Fibroblast of lung (primary cell): ENCODE measurements around the gene CHMP4A. TPM values are rescaled to one million over a fixed set of nuclear protein-coding genes. Genes with fewer than 3 reads are reported as not detected.

Experiments used
- DNase-seq, 2 donors: peaks; one replicate each; pipeline versions ENCODE4 v3.0.0 to v3.0.0-alpha.2; 2010; ENCODE audit warnings: low read depth in 2 of 2
- H2AFZ ChIP-seq: 2 replicates; pipeline ENCODE4 v1.5.1; 2012; ENCODE audit warnings: low read length, control low read depth, inconsistent platforms
- H3K27ac ChIP-seq: 2 replicates; pipeline ENCODE4 v1.5.1; 2011; ENCODE audit warnings: low read length, control low read depth; ENCODE audit not compliant: insufficient read depth
- H3K27me3 ChIP-seq: 2 replicates; pipeline ENCODE4 v1.5.1; 2011; ENCODE audit warnings: mild to moderate bottlenecking, low read length; ENCODE audit not compliant: control insufficient read depth, insufficient read depth
- H3K36me3 ChIP-seq: 2 replicates; pipeline ENCODE4 v1.5.1; 2011; ENCODE audit warnings: low read length; ENCODE audit not compliant: control insufficient read depth, insufficient read depth
- H3K4me1 ChIP-seq: 2 replicates; pipeline ENCODE4 v1.5.1; 2011; ENCODE audit warnings: low read length; ENCODE audit not compliant: control insufficient read depth, insufficient read depth; ENCODE audit errors: extremely low read depth
- H3K4me2 ChIP-seq: 2 replicates; pipeline ENCODE4 v1.5.1; 2011; ENCODE audit warnings: low read length, control low read depth; ENCODE audit not compliant: insufficient read depth; ENCODE audit errors: extremely low read depth
- H3K4me3 ChIP-seq, 4 experiments: fragments of 200-600 bp in 1 of 4; sonication (generic) in 1 of 4; replicated peaks in 1 of 4; 2 replicates each; pipeline ENCODE4 v1.5.1; 2011 to 2016; ENCODE audit warnings: low read length in 4 of 4, low read depth in 3 of 4, mild to moderate bottlenecking in 3 of 4, control low read depth in 2 of 4, inconsistent platforms in 1 of 4, mixed read lengths in 1 of 4; ENCODE audit not compliant: insufficient read depth in 1 of 4; ENCODE audit errors: control extremely low read depth in 1 of 4
- H3K79me2 ChIP-seq: 2 replicates; pipeline ENCODE4 v1.5.1; 2012; ENCODE audit warnings: mild to moderate bottlenecking, low read length, inconsistent platforms; ENCODE audit not compliant: control insufficient read depth, insufficient read depth
- H3K9ac ChIP-seq: 2 replicates; pipeline ENCODE4 v1.5.1; 2011; ENCODE audit warnings: mild to moderate bottlenecking, low read length, control low read depth; ENCODE audit not compliant: insufficient read depth
- H3K9me3 ChIP-seq: 2 replicates; pipeline ENCODE4 v1.5.1; 2012; ENCODE audit warnings: low read depth, low read length; ENCODE audit not compliant: control insufficient read depth, insufficient read depth
- H4K20me1 ChIP-seq: 2 replicates; pipeline ENCODE4 v1.5.1; 2011; ENCODE audit warnings: low read length; ENCODE audit not compliant: control insufficient read depth, insufficient read depth; ENCODE audit errors: extremely low read depth
- EZH2 ChIP-seq: IDR thresholded peaks from 2 replicates; pipeline ENCODE4 v1.5.1; 2012; ENCODE audit warnings: low read length, control low read depth, mild to moderate bottlenecking; ENCODE audit errors: missing control alignments
- polyA plus RNA-seq, 2 donors: library from polyadenylated mRNA; depleted of rRNA in 1 of 2; stranded (reverse) in 1 of 2; unstranded in 1 of 2; fragments of >200 nt; gene quantifications; 2 replicates each; pipeline ENCODE4 v1.2.1, GENCODE V29; 2011 to 2012; ENCODE audit warnings: missing spikeins in 1 of 2
- total RNA-seq: library from RNA; depleted of rRNA; stranded (reverse); fragments of >200 nt; gene quantifications from 2 replicates; pipeline ENCODE4 v1.2.1, GENCODE V29; 2014
- TF ChIP-seq, protein P1 (sequence below), 2 donors: IDR thresholded peaks in 1 of 2; conservative IDR thresholded peaks in 1 of 2; 1 replicate in 1 of 2; 2 replicates in 1 of 2; pipeline ENCODE4 v1.5.1; 2011 to 2012; ENCODE audit warnings: low read length in 2 of 2, control low read depth in 1 of 2, inconsistent platforms in 1 of 2, low read depth in 1 of 2, mild to moderate bottlenecking in 1 of 2

The CHMP4A gene
- total and polyA plus RNA-seq, 2 donors (not counting 1 experiment from before 2014, with no cell fraction given), result 22.1 to 96.8 TPM

DNA sequence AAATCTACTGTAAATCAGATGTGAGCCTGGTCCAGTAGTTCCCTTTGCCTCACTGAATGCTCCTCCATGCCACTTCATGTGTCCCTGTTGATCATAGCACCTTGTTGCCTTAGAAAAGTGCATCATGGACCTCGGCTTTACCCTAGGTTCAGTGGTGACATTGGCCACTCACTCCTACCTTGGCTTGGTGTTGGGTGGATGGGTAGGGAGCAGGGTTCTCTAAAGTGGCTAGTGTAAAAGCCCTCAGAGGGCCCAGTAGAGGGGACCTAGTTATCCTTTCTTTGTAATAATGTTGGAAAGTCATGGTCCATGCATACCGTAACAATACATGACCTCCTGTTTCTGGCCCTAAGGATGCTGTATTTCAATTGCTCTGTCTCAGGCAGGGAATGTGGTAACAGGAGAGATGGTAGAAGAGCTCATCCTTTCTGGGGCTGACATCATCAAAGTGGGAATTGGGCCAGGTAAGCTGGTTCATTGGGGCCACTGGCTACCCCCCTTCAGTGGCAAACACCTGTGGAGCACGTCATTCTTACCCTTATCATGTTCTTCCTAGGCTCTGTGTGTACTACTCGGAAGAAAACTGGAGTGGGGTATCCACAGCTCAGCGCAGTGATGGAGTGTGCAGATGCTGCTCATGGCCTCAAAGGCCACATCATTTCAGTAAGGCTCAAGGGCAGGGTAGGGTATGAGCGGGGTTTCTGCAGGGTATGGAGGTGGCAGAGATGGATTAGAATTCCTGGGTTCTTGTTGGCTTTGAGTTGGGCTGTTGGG is 23.6 kb upstream of the CHMP4A start:
- no peaks in the 10 kb centered on the region for H3K9me3 ChIP-seq
- no peaks in the 10 kb centered on the region for H4K20me1 ChIP-seq
- peaks cover 46% of the 10 kb centered on the region for H3K79me2 ChIP-seq
- no peak overlapping the region for H3K4me2 ChIP-seq
- no peak for TF ChIP-seq EZH2
- TF ChIP-seq, protein P1, sequence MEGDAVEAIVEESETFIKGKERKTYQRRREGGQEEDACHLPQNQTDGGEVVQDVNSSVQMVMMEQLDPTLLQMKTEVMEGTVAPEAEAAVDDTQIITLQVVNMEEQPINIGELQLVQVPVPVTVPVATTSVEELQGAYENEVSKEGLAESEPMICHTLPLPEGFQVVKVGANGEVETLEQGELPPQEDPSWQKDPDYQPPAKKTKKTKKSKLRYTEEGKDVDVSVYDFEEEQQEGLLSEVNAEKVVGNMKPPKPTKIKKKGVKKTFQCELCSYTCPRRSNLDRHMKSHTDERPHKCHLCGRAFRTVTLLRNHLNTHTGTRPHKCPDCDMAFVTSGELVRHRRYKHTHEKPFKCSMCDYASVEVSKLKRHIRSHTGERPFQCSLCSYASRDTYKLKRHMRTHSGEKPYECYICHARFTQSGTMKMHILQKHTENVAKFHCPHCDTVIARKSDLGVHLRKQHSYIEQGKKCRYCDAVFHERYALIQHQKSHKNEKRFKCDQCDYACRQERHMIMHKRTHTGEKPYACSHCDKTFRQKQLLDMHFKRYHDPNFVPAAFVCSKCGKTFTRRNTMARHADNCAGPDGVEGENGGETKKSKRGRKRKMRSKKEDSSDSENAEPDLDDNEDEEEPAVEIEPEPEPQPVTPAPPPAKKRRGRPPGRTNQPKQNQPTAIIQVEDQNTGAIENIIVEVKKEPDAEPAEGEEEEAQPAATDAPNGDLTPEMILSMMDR (conservative IDR thresholded peaks at IDR 0.05 in 1 of 2, IDR thresholded peaks at IDR 0.05 in 1 of 2; ENCODE audit: low read depth in 1 of 2, low read length in 2 of 2), result no peak
- no peak overlapping the region for H3K4me3 ChIP-seq
- no peaks in the 10 kb centered on the region for H3K27me3 ChIP-seq
- no peak overlapping the region for H3K9ac ChIP-seq
- peaks cover 31% of the 10 kb centered on the region for H3K36me3 ChIP-seq
- no peak overlapping the region for H3K27ac ChIP-seq
- no peak for DNase-seq
- H3K4me1 ChIP-seq, result peaks cover 18% of the 10 kb centered on the region
- no peak overlapping the region for H2AFZ ChIP-seq

DNA sequence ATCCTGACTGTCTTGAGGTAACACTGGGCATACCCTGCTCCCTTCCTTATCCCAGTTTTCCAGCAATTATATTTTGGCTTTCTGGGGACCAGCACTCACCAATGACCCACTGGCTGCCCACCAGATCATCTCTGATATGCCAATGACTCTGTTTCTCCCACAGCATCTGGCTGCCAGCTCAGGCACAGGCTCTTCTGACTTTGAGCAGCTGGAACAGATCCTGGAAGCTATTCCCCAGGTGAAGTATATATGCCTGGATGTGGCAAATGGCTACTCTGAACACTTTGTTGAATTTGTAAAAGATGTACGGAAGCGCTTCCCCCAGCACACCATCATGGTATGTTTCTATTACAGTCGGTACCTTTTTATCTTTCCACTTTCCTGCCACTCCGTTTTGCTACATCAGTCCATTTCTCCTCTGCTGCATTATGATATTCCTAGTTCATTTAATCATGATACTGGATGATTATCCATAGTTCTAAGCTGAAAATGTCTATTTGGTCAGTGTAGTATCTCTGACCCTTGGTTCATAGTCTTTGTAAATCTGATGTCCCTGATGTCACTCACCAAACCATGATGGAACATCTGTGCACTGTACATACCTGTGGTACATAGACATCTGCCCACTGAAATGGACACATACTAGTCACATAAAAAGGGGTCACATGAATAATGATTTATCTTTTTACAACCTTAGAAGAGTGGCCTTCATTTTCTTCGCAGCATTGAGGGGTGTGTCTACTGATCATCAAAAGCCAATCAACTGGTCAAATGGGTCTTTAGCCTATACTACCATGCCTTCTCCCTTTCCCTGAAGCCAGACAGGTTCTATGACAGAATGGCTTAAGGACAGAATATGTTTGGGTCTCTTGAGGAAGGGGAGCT is 22.8 kb upstream of the CHMP4A start:
- Histone ChIP-seq H3K4me1 (peaks cover 20% of the 10 kb centered on the region), H3K27me3 (no peaks in the 10 kb centered on the region), H3K4me3 (no peak overlapping the region), H3K27ac (no peak overlapping the region), H3K9ac (no peak overlapping the region), H3K9me3 (no peaks in the 10 kb centered on the region), H3K79me2 (peaks cover 48% of the 10 kb centered on the region), H3K36me3 (peaks cover 31% of the 10 kb centered on the region), H3K4me2 (no peak overlapping the region), H2AFZ (no peak overlapping the region), H4K20me1 (no peaks in the 10 kb centered on the region)
- DNase-seq, result no peak
- TF ChIP-seq, protein P1 (conservative IDR thresholded peaks at IDR 0.05 in 1 of 2, IDR thresholded peaks at IDR 0.05 in 1 of 2; ENCODE audit: low read depth in 1 of 2, low read length in 2 of 2), result no peak
- TF ChIP-seq EZH2, result no peak
